Measurements from ENCODE around the gene DIPK1C. TPM values are rescaled to one million over a fixed set of nuclear protein-coding genes. Genes with fewer than 3 reads are reported as not detected.
A peak's percentile ranks its signal among the peaks of the same experiment; 100 is the strongest.
"Not testable (repeated sequence)": the region's sequence is repeated elsewhere in the genome, so short reads cannot be mapped to it uniquely, and the experiment has no call there.

Gene DIPK1C
- total and polyA plus RNA-seq, 11 donors, result 1.3 to 14.2 (median 6.3) TPM

- no peak for ATAC-seq
- H3K9me3 ChIP-seq, result no peaks in the 10 kb centered on the region
- no peak for TF ChIP-seq CTCF (IDR thresholded peaks at IDR 0.05)
- intact Hi-C loops (cut with DNase I), result no loop called here
- H3K36me3 ChIP-seq, result peaks cover 0 to 76% (median 73%) of the 10 kb centered on the region in 9 donors
- no peak overlapping the region for H3K4me3 ChIP-seq
- H3K27me3 ChIP-seq, result no peaks in the 10 kb centered on the region
- peaks cover 0 to 50% (median 16%) of the 10 kb centered on the region in 12 donors for H3K4me1 ChIP-seq
- H3K27ac ChIP-seq, result no peak overlapping the region
- 80 to 96% (median 93%) methylated on average over 4 of the region's 4 CpGs for WGBS, 4 donors
- DNase-seq, result no peak
Observed at GRCh38 chr18:74503137-74503536, 46.0 kb upstream of the DIPK1C start.

- no peaks in the 10 kb centered on the region for H3K9me3 ChIP-seq
- no peaks in the 10 kb centered on the region for H3K27me3 ChIP-seq
- intact Hi-C loops (cut with DNase I), result no loop called here
- peaks cover 0 to 62% (median 56%) of the 10 kb centered on the region in 9 donors for H3K36me3 ChIP-seq
- DNase-seq (no peak), ATAC-seq (no peak)
- H3K27ac ChIP-seq, result peak overlapping the region in 2 of 12 donors; percentile 35 to 95
- H3K4me3 ChIP-seq, result peak overlapping the region in 1 of 12 donors; percentile 60
- 74 to 83% (median 81%) methylated on average over 4 of the region's 4 CpGs for WGBS, 4 donors
- peaks cover 0 to 61% (median 27%) of the 10 kb centered on the region in 12 donors for H3K4me1 ChIP-seq
- TF ChIP-seq CTCF (IDR thresholded peaks at IDR 0.05), result no peak
- no peak for TF ChIP-seq POLR2A (IDR thresholded peaks at IDR 0.05)
Observed at GRCh38 chr18:74501386-74501785, 44.3 kb upstream of the DIPK1C start.

DNA sequence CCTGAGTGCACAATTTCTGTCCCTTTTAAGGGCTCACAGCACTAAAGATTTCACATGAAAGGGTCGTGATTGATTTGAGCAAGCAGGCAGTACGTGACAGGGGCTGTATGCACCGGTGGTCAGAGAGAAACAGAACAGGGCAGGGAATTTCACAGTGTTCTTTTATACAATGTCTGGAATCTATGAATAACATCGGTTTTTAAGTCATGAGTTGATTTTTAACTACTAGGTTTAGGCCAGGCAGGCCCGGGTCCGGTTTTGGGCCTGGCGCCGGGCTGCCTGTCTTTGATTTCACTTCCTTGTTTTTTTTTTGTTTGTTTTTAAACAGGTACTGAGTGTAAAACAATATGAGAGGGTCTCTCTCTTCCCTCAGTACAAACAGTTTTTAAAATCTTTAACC is 43.7 kb upstream of the DIPK1C start:
- WGBS, 4 donors, result 81 to 93% (median 86%) methylated on average over 8 of the region's 8 CpGs
- ATAC-seq; H3K27me3 ChIP-seq; H3K9me3 ChIP-seq; DNase-seq; intact Hi-C loops (cut with DNase I): not testable (repeated sequence)
- Histone ChIP-seq H3K4me1 (peaks cover 0 to 57% (median 25%) of the 10 kb centered on the region in 12 donors), H3K36me3 (peaks cover 0 to 56% (median 50%) of the 10 kb centered on the region in 9 donors), H3K27ac (peak overlapping the region in 6 of 12 donors; percentile 33 to 95 (median 71)), H3K4me3 (peak overlapping the region in 4 of 12 donors; percentile 13 to 60 (median 25))

- TF ChIP-seq CTCF (IDR thresholded peaks at IDR 0.05) (no peak), POLR2A (IDR thresholded peaks at IDR 0.05) (no peak)
- Histone ChIP-seq H3K27me3 (no peaks in the 10 kb centered on the region), H3K9me3 (no peaks in the 10 kb centered on the region), H3K4me1 (peaks cover 0 to 58% (median 25%) of the 10 kb centered on the region in 12 donors), H3K27ac (peak overlapping the region in 7 of 12 donors; percentile 23 to 95 (median 75)), H3K36me3 (peaks cover 0 to 52% (median 46%) of the 10 kb centered on the region in 9 donors), H3K4me3 (peak overlapping the region in 8 of 12 donors; percentile 13 to 60 (median 29))
- DNase-seq, result no peak
- intact Hi-C loops (cut with DNase I), result no loop called here
- WGBS, 4 donors, result 77 to 81% (median 78%) methylated on average over 6 of the region's 6 CpGs
- no peak for ATAC-seq
Observed at GRCh38 chr18:74500372-74500771, 43.3 kb upstream of the DIPK1C start.

DNA sequence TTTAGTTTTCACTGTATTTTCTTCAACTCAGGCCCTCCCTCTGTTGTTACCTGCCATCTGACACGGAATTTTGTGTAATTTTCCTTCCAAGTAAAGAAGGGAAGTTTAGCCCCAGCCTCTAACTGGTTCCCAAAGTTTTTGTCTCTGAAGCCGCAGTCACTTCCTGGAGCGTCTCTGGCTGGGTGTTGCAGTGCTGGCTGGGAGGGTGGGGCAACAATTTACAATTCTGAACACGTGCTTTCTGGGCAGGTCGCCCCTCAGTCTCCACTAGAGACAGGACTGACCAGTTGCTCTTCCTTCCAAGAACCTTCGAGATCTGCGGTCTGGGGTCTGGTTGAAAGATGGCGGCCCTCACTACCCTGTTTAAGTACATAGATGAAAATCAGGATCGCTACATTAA is 42.5 kb upstream of the DIPK1C start:
- H3K36me3 ChIP-seq, result peaks cover 0 to 44% (median 39%) of the 10 kb centered on the region in 9 donors
- DNase-seq (peak in 4 of 5 donors; percentile 81 to 89 (median 86)), ATAC-seq (peak in 1 of 4 donors; percentile 39)
- H3K4me3 ChIP-seq, result peak overlapping the region in 10 of 12 donors; percentile 9 to 60 (median 29)
- no peaks in the 10 kb centered on the region for H3K27me3 ChIP-seq
- no peaks in the 10 kb centered on the region for H3K9me3 ChIP-seq
- 49 to 63% (median 55%) methylated on average over 9 of the region's 9 CpGs for WGBS, 4 donors
- TF ChIP-seq POLR2A (IDR thresholded peaks at IDR 0.05), result no peak
- TF ChIP-seq CTCF (IDR thresholded peaks at IDR 0.05), result no peak
- intact Hi-C loops (cut with DNase I), result loop anchor here in 8 of 10 donors (2.0 to 10.0 kb wide), 6 partner anchors 48 to 1998 kb away; partner anchors contain the start of genes ZNF407 (in 3 of the 8) and ZNF516 (in 1 of the 8)
- H3K27ac ChIP-seq, result peak overlapping the region; percentile 8 to 95 (median 72)
- H3K4me1 ChIP-seq, result peaks cover 0 to 62% (median 25%) of the 10 kb centered on the region in 12 donors
